Adrenal gland (tissue), 5 donors: Measurements from ENCODE around the gene FARP1.

Source experiments
- CTCF ChIP-seq, 6 experiments: fragments of 450-650 bp in 4 of 6; fragments of 200-600 bp in 2 of 6; sonication (generic) in 1 of 6; IDR thresholded peaks; 1 replicate in 5 of 6; 2 replicates in 1 of 6; pipeline versions ENCODE4 v1.5.1 to v1.8.0; 2016 to 2021; ENCODE audit warnings: antibody characterized with exemption in 6 of 6, mild to moderate bottlenecking in 2 of 6, moderate library complexity in 1 of 6
- POLR2A ChIP-seq, 2 donors: fragments of 450-650 bp; IDR thresholded peaks; one replicate each; pipeline ENCODE4 v1.6.1; 2017; ENCODE audit warnings: antibody characterized with exemption in 2 of 2, mild to moderate bottlenecking in 2 of 2, moderate library complexity in 1 of 2
- donor health status: DM: no; HTN: no; CAD: no.

- no peak for TF ChIP-seq CTCF (IDR thresholded peaks at IDR 0.05)
- no peak for TF ChIP-seq POLR2A (IDR thresholded peaks at IDR 0.05)
Observed at GRCh38 chr13:98187965-98188261, 45.0 kb downstream of the FARP1 start.
